ENCODE results near the gene SMARCC1.
"Not testable (repeated sequence)": the region's sequence is repeated elsewhere in the genome, so short reads cannot be mapped to it uniquely, and the experiment has no call there.

The SMARCC1 gene

DNA sequence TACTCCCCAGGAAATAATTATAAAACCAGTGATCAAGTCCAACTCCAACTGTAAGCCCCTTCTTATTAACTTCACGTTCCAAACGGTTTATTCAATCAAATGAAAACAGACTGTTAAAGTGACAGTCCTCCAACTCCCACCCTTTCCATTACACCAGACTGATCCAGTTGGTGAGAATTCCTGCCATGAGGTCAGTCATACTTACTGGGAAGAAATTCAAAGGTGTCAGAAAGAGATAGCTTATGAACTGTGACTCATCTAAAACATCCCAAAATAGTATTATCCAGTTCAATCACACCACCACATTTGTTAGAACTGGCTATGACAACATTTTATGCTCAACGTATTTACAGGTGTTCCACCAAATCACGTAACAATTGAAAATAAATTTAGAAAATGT is 19.5 kb downstream of the SMARCC1 start:
- no peak for DNase-seq

DNA sequence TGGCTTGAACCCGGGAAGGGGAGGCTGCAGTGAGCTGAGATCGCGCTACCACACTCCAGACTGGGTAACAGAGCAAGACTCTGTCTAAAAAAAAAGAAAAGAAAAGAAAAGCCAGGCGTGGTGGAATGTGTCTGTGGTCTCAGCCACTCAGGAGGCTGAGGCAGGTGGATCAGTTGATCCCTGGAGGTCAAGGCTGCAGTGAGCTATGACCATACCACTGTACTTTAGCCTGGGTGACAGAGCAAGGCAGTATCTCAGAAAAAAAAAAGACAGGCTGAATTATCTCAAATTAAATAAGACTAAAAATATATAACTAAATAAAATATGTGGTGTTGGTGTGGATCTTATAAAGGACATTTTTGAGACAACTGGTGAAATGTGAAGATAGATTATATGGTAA is 20.6 kb downstream of the SMARCC1 start:
- no peak for DNase-seq

DNA sequence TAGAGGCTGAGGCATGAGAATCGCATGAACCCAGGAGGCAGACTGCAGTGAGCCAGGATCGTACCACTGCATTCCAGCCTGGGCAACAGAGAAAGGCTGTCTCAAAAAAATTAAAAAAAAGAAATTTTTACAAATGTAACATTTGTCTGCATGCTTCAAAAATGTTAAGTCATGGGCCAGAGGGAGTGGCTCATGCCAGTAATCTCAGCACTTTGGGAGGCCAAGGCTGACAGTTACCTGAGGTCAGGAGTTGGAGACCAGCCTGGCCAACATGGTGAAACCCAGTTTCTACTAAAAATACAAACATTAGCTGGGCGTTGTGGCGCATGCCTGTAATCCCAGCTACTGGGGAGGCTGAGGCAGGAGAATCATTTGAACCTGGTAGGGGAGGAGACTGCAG is 21.5 kb downstream of the SMARCC1 start:
- DNase-seq, result not testable (repeated sequence)

DNA sequence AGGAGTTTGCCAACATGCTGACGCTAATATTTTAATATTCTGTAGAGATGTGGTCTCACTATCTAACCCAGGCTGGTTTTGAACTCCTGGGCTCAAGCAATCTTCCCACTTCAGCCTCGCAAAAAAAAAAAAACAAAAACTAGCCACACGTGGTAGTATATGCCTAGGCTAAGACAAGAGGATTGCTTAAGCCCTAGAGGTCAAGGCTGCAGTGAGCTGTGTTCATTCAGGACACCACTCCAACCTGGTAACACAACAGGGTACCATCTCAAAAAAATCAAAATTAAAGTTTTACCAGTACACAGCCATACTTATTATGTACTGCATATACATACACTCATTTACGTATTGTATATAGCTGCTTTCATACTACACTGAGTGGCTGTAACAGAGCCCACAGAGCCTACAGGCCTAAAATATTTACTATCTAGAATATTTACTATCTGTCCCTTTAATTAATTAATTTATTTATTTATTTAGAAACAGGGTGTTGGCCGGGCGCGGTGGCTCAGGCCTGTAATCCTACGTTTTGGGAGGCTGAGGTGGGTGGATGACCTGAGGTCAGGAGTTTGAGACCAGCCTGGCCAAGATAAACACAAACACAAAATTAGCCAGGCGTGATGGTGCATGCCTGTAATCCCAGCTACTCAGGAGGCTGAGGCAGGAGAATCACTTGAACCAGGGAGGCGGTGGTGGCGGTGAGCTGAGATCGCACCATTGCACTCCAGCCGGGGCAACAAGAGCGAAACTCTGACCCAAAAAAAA is 23.2 kb downstream of the SMARCC1 start:
- no peak for DNase-seq

DNA sequence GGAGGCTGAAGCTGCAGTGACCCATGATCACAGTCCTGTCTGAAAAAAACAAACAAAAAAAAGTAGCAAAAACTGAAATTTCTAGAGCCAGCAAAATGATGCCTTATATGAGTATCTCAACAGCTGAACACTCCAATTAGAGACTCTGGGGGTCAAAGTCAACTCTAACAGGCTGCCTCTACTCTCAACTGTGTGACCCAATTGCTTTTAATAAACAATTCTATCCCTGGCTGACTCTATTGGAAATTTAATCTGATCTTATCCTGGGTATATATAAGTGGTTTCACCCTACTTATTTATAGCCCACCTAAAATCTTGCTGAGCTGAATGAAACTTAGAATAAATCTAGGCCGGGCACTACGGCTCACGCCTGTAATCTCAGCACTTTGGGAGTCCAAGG is 29.0 kb downstream of the SMARCC1 start:
- DNase-seq, result no peak

DNA sequence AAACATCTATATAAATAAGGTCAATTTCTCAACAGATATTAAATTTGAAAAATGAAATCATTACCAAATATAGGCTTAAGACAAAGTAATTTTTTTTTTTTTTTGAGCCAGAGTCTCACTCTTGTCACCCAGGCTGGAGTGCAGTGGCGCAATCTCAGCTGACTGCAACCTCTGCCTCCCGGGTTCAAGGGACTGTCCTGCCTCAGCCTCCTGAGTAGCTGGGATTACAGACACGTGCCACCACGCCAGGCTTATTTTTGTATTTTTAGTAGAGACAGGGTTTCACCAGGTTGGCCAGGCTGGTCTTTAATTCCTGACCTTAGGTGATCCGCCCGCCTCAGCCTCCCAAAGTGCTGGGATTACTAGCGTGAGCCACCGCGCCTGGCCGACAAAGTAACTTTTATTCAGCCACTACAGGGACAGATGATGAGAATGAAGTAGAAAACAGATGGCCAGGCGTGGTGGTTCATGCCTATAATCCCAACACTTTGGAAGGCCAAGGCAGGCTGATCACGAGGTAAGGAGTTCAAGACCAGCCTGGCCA is 30.8 kb downstream of the SMARCC1 start:
- not testable (repeated sequence) for DNase-seq

DNA sequence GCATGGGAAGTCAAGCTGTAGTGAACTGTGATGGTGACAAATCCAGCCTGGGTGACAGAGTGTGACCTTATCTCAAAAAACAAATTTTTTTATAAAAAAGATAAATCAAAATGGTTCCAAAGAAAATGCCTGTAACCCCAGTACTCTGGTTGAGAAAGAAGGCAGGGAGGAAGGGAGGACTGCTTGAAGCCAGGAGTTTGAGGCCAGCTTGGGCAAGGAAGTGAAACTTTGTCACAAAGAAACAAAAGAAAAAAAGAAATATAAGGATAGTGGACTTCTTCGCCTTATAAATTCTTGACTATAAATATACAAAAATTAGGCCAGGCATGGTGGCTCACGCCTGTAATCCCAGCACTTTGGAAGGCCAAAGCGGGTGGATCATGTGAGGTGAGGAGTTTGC is 34.1 kb downstream of the SMARCC1 start:
- no peak for DNase-seq

DNA sequence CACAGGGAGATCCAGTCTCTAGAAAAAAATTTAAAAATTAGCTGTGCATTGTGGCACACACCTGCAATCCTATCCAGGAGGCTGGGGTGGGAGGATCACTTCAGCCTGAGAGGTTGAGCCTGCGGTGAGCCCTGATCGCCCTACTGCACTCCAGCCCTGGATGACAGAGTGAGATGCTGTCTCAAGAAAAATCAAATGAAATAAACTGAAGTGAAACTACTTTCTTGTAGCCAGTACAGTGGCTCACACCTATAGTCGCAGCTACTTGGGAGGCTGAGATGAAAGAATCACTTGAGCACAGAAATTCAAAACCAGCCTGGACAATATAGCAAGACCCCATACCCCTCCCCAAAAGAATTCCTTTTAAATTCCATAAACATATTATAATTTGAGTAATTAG is 35.4 kb downstream of the SMARCC1 start:
- no peak for DNase-seq

DNA sequence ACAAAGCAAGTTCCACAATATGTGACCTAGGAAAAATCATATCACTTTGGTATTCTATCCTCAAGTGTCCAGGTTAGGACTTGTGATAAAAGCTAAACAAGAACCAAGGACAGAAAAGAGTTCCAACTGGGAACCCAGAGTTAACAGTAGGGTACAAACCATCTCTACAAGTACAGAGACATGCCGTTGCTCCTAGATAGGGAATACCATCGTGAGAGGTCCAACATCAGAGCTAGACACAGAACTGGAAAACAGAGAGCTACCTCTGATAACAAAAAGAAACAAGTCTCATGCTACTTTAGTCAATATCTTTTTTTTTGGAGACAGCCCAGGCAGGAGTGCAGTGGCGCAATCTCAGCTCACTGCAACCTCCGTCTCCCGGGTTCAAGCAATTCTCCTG is 37.8 kb downstream of the SMARCC1 start:
- no peak for DNase-seq

DNA sequence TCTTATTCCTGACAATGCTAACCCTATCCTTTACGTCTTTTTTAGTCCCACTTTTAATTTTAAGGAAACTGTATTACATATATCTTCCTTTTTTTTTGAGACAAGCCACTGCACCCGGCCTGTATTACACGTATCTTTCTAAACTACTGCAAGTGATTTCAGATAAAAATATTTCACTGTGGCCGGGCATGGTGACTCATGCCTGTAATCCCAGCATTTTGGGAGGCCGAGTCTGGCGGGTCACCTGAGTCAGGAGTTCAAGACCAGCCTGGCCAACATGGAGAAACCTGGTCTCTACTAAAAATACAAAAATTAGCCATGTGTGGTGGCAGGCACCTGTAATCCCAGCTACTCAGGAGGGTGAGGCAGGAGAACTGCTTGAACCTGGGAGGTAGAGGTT is 38.3 kb downstream of the SMARCC1 start:
- DNase-seq, result not testable (repeated sequence)

DNA sequence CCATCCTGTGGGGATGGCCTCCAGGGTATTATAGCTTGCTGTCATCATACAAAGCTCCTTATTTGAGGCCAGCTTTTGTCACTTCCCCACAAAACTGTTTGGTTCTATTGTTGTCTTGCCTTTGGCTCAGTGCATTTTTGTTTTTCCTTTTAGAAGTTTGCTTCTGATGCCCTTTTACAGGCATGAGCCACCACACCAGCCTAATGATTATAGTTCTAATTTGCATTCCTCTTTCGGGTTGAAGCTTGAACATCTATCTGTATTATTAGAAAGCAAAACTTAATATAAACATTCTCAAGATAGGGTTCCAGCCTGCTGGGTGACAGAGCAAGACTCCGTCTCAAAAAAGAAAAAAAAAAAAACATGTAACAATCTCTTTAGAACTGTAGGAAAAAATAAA is 39.8 kb downstream of the SMARCC1 start:
- no peak for DNase-seq

DNA sequence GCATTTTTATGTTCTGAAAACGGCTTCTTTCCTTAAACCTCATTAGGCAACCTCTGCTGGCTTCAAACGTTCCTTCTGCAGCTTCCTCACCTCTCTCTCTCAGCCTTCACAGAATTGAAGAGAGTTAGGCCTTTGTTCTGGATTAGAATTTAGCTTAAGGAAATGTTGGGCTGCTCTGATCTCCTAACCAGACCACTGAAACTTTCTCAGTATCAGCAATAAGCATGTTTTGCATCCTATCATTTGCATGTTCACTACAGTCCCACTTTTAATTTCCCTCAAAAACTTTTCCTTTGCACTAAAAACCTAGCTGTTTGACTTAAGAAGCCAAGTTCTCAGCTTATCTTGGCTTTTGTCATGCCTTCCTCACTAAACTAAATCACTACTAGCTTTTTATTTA is 49.5 kb downstream of the SMARCC1 start:
- no peak for DNase-seq

DNA sequence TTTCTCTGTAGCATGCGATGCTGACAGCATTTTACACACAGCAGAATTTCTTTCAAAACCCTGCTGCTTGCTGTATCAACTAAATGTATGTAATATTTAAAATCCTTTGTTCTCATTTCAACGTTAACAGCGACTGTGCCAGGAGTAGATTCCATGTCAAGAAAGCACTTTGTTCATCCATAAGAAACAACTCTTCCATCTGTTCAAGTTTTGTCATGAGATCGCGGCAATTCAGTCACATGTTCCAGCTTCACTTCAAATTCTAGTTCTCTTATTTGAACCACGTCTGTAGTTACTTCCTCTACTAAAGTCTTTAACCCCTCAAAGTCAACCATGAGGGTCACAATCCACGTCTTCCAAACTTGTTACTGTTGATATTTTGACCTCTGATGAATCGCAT is 50.6 kb downstream of the SMARCC1 start:
- no peak for DNase-seq

DNA sequence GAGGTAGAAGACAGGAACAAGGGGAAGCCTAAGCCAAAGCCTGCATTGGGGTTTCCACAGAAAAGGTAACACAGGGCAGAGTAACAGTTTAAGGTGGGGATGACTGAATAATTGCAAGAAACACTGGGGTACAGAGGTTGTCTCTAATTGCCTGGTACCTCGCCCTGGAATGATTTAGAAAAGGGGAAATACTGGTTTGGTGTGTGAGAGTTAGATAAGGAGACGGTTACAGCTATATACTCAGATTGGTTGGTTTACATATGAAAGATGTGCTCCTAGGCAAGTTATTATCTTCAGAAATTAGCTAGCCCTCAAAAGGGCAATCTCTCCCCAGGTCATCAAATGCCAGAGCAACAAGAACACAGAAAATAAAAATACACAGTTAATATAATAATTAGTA is 58.8 kb downstream of the SMARCC1 start:
- DNase-seq, result no peak

DNA sequence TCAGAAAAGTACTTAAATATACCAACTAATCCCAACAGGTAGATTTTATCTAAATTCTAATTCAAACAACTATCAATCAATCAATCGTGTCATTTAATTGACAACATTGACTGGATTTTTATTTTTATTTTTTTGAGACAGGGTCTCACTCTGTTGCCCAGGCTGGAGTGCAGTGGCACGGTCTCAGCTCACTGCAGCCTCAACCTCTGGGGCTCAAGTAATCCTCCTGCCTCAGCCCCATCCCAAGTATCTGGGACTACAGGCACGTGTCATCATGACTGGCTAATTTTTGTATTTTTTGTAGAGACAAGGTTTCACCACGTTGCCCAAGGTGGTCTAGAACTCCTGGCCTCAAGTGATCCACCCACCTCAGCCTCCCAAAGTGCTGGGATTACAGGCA is 64.2 kb downstream of the SMARCC1 start:
- not testable (repeated sequence) for DNase-seq

DNA sequence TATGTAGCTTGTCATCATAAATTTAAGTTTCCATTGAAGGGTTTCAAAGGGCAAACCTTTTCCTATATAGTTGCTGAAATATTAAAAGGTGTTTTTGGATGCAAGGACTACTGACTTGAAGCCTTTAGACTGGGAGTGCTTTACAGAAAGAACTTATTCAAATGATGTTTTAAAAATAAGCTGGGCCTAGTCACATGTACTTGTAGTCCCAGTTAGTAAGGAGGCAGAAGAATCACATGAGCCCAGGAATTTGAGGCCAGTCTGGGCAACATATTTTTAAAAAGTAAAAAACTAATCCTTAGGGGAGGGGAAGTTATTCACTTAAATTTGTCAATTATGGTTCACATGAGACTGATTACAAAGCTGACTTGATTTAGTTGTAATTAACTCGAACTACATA is 65.0 kb downstream of the SMARCC1 start:
- DNase-seq, result no peak

DNA sequence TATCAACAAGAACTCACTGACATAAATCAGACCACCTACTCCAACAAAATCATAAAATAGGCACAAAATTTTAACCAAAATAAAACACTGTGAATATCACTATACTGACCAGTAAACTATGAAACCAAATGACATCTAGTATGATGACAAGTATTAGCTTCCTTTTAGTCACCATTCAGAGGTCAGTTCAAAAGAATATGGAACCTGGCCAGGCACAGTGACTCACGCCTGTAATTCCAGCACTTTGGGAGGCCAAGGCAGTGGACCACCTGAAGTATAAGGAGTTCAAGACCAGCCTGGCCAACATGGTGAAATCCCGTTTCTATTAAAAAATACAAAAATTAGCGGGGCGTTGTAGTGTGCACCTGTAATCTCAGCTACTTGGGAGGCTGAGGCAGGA is 65.8 kb downstream of the SMARCC1 start:
- DNase-seq, result no peak

DNA sequence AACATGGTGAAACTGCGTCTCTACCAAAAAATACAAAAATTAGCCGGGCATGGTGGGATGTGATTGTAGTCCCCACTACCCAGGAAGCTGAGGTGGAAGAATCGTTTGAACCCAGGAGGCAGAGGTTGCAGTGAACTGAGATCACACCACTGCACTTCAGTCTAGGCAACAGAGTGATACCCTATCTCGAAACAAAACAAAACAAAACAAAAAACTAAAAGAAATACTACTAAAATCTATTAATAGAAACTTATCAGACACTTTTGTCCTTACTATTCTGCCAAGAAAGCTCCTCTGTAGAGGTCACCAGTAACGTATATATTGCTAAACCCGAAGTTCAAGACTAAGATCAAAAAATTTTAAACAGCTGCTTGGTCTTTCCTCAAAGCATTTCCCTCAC is 67.1 kb downstream of the SMARCC1 start:
- no peak for DNase-seq

DNA sequence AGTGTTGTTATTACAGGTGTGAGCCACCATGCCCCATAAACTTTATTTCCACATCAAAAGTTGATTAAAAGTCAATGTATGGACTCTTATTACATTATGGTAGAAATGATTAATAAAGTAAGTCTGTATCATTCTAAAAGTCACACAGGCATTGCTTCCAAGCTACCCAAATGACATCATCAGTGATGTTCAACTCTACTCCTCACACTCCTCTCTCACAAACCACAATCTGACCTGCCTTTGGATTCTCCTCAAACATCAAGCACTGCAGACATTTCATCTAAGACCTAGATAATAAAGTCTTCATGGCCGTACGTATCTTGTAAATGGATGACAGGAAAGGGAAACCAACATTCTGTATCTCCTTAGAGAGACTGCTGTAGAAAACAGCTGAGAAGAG is 68.0 kb downstream of the SMARCC1 start:
- DNase-seq, result no peak

DNA sequence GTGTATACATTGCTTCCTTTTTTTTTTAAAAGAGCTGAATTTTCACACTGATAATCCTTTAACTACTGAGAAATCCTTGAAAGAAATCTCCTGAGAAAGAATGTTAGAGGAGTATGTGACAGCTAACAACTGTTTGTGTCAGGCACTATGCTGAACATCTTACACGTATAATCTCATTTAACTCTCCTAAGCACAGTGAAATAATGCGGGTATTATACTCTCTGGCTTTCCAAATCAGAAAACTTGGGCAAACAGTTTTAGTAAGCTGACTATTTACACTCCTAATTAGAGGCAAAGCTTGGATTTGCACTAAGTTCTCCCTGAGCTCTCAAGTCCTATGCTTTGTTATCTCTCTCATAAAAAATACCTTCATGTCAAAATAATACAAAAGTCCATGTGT is 69.3 kb downstream of the SMARCC1 start:
- no peak for DNase-seq

DNA sequence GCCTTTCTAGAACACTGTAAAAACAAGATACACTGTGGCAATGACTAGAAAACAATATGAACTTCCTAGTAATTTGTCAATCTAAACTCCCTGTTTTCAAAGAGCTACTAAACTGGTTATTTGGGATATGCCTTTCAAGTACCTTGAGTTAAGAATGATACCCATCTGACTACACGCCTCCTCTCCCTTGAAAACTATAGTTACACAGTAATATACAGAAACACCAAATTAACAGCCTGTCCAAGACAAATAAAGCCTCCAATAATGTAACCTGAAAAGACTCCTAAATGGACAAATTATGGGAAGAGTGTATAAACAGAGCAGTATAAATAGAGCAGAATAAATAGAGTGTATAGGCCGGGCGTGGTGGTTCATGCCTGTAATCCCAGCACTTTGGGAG is 70.1 kb downstream of the SMARCC1 start:
- DNase-seq, result no peak

DNA sequence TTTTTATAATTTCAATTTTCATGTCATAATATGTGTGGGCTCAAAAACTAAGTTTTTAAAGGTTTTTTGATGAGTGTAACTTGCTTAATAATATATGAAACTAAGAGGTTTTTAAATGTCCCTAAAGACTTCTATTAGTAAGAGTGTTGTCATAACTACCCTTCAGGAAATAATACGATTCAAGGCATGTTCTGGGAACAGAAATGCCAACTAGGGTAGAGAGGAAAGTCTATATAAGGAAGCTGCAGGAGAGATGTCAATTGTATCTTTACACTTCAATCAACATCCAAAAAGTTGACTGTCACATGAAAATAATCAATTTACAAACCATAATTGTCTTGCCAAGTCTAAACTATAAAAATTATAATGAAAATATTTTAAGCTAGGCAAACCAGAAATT is 76.3 kb downstream of the SMARCC1 start:
- DNase-seq, result no peak

DNA sequence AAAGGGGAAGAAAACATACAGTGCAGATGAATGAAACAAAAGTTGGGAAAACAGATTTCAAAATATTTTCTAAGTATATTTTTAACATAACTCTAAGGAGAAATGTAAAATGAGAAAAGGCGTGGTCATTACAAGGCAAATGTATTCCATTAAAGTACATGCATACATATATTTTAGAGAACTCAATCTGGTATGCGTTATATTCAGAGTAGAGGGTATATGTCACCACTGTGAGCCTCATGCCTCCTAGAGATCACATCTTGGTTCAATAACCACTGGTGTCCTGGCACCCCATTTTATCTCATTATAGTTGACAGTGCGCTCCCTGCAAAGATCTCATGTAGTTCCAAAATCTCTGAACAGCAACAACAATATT is 77.5 kb downstream of the SMARCC1 start:
- no peak for DNase-seq

DNA sequence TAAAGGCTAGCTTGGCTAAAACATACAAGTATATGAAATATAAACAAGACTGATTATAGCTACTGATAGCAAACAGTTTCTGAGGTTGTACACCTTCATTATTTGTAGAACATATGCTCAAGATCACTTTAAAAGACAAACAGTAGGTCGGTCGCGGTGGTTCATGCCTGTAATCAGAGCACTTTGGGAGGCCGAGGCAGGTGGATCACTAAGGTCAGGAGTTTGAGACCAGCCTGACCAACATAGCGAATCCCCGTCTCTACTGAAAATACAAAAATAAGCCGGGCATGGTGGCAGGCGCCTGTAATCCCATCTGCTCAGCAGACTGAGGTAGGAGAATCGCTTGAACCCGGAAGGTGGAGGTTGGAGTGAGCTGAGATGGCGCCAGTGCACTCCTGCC is 80.3 kb downstream of the SMARCC1 start:
- DNase-seq, result no peak

DNA sequence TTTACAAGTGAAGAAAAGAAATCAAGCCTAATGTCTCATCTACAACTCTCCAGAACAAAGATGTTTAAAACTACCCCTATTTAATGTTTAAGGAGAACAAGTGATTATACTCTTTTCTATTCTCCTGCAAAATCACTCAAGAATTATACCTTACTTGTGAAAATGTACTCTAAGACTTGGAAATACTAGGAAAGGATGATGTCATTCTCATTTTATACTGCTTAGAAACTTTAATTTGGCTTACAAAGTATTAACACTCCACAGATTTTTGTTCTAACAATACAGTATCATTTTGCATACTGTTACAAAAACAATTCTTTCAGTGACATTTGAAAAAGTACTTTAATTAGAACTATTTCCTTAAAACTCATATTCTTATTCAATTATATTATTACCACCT is 89.5 kb downstream of the SMARCC1 start:
- no peak for DNase-seq

Data from NCI-H2171 treated with DMSO at 0.1 percent for 48 hours (cell line).